ENCODE measurements around the gene TTYH3. TPM values are rescaled to one million over a fixed set of nuclear protein-coding genes. Genes with fewer than 3 reads are reported as not detected.

The TTYH3 gene
- total RNA-seq, 1 experiment from 2014 or later: 178 TPM

DNA sequence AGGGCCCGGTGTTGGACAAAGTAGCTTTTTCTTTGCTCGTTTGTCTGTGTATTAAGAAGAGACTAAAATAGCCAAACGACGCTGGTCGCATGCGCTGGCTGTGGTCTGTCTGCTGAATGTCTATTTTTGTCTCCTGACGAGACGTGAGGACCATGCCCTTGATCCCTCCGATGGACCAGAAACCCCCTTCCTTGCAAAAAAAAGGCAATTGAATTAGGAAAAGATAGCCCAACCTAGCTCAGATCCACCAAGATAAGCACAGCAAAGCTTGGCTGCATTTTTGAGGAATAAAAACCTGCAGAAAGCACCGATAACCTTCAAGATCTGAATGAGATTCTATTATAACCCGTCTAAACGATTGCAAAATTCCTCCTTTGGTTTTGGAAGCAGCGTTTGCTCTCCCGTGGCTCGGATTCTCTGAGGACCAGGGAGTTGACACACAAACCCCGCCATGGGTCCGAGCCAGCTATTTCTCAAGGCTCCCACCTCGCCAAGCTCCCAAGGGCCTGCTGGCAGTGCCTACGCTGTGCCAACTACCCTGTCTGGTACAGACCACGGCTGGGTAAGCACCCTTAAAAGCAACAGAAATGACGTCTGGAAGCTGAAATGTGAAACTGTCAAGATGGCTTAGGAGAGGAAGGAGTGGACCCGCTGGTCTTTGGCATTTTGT, 17.7 kb upstream of the TTYH3 start (continued):
- no peak for TF ChIP-seq TCF7 (CRISPR knock-in tag; IDR thresholded peaks at IDR 0.05; ENCODE audit: low read depth)

- Mint-ChIP-seq H3K27me3 (ENCODE audit: low read depth) (no peaks in the 10 kb centered on the region; the same call in 1 of the 2 replicates), H3K9me3 (no peaks in the 10 kb centered on the region), H3K36me3 (no peaks in the 10 kb centered on the region), H3K4me3 (no peak overlapping the region), H3K27ac (no peak overlapping the region), H3K4me1 (peaks cover 30% of the 10 kb centered on the region)
- CTCF ChIA-PET: no interaction called here
- POLR2A ChIA-PET: interaction anchor here (0.7 to 1.9 kb wide), 2 partner anchors 13 to 19 kb away, joined by 3 to 6 read pairs; no protein-coding TSS in a partner anchor
- no peak for DNase-seq (ENCODE audit: low spot score)
- TF ChIP-seq SMAD4 (CRISPR knock-in tag; IDR thresholded peaks at IDR 0.05) (no peak), SP1 (CRISPR knock-in tag; conservative IDR thresholded peaks at IDR 0.05) (no peak), USF1 (CRISPR knock-in tag; IDR thresholded peaks at IDR 0.05) (no peak), E2F1 (CRISPR knock-in tag; IDR thresholded peaks at IDR 0.05) (no peak), ELF4 (CRISPR knock-in tag; IDR thresholded peaks at IDR 0.05; ENCODE audit: low read depth) (no peak), MLX (CRISPR knock-in tag; IDR thresholded peaks at IDR 0.05) (no peak), NFATC4 (CRISPR knock-in tag; IDR thresholded peaks at IDR 0.05) (no peak)
- TF ChIP-seq, protein P1, sequence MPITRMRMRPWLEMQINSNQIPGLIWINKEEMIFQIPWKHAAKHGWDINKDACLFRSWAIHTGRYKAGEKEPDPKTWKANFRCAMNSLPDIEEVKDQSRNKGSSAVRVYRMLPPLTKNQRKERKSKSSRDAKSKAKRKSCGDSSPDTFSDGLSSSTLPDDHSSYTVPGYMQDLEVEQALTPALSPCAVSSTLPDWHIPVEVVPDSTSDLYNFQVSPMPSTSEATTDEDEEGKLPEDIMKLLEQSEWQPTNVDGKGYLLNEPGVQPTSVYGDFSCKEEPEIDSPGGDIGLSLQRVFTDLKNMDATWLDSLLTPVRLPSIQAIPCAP (CRISPR knock-in tag; IDR thresholded peaks at IDR 0.05): no peak
- no peak for ATAC-seq
Observed at GRCh38 chr7:2614631-2615330, 17.0 kb upstream of the TTYH3 start.

- ATAC-seq: no peak
- ChIA-PET CTCF (interaction anchor here (0.9 to 1.8 kb wide), 9 partner anchors 8 to 165 kb away, joined by 3 to 12 read pairs (median 5); partner anchors contain the start of gene TTYH3), POLR2A (interaction anchor here (0.9 to 1.1 kb wide), 3 partner anchors 15 to 142 kb away, joined by 3 read pairs; partner anchors contain the start of gene TTYH3)
- Mint-ChIP-seq H3K36me3 (no peaks in the 10 kb centered on the region), H3K27me3 (ENCODE audit: low read depth) (no peaks in the 10 kb centered on the region; the same call in 1 of the 2 replicates), H3K4me1 (peaks cover 38% of the 10 kb centered on the region), H3K4me3 (no peak overlapping the region), H3K27ac (peak overlapping the region; percentile 49; the same call in 1 of the 2 replicates), H3K9me3 (no peaks in the 10 kb centered on the region)
- DNase-seq (ENCODE audit: low spot score): no peak
- TF ChIP-seq TEAD1 (CRISPR knock-in tag; IDR thresholded peaks at IDR 0.05) (no peak), ELF4 (CRISPR knock-in tag; IDR thresholded peaks at IDR 0.05; ENCODE audit: low read depth) (no peak), USF1 (CRISPR knock-in tag; IDR thresholded peaks at IDR 0.05) (no peak)
- TF ChIP-seq, protein P2, sequence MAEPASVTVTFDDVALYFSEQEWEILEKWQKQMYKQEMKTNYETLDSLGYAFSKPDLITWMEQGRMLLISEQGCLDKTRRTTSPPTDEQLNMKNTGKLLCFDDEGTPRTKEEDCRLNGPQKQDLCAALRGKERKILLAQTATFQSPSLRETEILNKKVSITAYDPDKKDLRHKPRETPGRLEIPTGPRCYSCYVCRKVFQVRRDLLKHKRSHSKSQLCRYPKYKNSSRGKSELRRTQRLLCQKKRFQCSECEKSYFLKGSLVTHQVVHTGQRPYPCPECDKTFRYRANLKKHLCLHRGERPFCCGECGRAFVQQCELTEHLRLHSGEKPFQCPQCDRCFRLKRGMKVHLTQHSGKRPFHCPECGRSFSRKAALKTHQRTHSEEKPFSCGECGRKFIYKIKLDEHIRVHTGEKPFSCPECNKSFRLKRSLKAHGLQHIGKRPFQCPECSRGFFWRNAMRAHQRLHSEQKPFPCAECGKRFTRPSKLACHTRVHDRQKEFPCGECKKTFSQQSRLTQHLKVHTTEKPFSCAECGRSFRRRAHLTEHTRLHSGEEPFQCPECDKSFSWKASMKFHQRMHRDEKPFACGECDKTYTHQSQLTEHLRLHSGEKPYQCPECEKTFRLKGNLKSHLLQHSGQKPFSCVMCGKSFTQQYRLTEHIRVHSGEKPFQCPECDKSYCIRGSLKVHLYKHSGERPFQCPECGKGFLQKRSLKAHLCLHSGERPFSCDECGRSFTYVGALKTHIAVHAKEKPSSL (CRISPR knock-in tag; conservative IDR thresholded peaks at IDR 0.05): no peak
- TF ChIP-seq, protein P3, sequence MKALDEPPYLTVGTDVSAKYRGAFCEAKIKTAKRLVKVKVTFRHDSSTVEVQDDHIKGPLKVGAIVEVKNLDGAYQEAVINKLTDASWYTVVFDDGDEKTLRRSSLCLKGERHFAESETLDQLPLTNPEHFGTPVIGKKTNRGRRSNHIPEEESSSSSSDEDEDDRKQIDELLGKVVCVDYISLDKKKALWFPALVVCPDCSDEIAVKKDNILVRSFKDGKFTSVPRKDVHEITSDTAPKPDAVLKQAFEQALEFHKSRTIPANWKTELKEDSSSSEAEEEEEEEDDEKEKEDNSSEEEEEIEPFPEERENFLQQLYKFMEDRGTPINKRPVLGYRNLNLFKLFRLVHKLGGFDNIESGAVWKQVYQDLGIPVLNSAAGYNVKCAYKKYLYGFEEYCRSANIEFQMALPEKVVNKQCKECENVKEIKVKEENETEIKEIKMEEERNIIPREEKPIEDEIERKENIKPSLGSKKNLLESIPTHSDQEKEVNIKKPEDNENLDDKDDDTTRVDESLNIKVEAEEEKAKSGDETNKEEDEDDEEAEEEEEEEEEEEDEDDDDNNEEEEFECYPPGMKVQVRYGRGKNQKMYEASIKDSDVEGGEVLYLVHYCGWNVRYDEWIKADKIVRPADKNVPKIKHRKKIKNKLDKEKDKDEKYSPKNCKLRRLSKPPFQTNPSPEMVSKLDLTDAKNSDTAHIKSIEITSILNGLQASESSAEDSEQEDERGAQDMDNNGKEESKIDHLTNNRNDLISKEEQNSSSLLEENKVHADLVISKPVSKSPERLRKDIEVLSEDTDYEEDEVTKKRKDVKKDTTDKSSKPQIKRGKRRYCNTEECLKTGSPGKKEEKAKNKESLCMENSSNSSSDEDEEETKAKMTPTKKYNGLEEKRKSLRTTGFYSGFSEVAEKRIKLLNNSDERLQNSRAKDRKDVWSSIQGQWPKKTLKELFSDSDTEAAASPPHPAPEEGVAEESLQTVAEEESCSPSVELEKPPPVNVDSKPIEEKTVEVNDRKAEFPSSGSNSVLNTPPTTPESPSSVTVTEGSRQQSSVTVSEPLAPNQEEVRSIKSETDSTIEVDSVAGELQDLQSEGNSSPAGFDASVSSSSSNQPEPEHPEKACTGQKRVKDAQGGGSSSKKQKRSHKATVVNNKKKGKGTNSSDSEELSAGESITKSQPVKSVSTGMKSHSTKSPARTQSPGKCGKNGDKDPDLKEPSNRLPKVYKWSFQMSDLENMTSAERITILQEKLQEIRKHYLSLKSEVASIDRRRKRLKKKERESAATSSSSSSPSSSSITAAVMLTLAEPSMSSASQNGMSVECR (CRISPR knock-in tag; IDR thresholded peaks at IDR 0.05; ENCODE audit: borderline replicate concordance): no peak
Observed at GRCh38 chr7:2616387-2617324, 15.1 kb upstream of the TTYH3 start.
